GM18907 (cell line): ENCODE results near the gene MACROD2.

ENCODE experiments used
- ATAC-seq: cut with Tn5 transposase; IDR thresholded peaks from one replicate; pipeline ENCODE4 v1.9.1; 2021; ENCODE audit warnings: mild to moderate bottlenecking, moderate library complexity; ENCODE audit not compliant: unreplicated experiment

The MACROD2 gene

DNA sequence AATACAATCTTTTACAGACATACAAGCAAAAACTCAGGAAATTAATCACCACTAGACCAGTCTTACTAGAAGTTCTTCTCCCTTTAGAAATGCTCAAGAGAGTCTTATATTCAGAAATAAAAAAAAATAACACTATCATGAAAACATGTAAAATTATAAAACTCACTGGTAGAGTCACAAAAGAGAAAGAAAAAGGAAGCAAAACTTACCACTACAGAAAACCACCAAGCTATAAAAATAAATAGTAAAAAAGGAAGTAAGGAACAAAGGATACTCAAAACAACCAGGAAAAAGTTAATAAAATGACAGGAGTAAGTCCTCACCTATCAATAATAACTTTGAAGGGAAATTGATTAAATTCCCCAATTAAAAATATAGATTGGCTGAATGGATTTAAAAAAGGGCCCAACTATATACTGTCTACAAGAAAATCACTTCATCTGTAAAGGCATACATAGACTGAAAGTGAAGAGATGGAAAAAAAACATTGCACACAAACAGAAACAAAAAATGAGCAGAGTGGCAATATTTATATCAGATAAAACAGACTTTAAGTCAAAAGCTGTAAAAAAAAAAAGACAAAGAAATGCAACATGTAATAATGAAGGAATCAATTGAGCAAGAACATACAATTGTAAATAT lies 2088.4 kb downstream of the MACROD2 start:
- ATAC-seq, result no peak

- no peak for ATAC-seq
These were observed 2099.9 kb downstream of the MACROD2 start for GRCh38 chr20:16095226-16095625.

GRCh38 chr20:16096756-16097326 lies 2101.5 kb downstream of the MACROD2 start:
- ATAC-seq, result no peak

DNA sequence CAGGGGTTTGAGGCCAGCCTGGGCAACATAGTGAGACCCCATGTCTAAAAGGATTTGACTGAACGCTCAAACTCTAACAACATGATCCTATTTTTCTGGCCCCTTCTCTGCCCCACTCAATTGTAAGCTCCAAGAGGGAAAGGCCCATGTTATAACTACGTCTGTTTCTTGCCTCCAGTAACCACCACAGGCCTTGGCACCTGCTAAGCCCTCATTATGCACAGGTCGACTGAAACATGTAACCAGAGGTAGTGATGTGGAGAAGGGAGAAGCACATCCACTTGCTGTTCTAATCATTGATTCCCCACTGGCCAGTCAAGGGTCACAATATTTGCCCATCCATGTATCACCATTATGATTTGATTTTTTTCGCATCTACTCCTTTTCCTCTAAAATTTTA lies 2102.5 kb downstream of the MACROD2 start:
- ATAC-seq, result no peak

DNA sequence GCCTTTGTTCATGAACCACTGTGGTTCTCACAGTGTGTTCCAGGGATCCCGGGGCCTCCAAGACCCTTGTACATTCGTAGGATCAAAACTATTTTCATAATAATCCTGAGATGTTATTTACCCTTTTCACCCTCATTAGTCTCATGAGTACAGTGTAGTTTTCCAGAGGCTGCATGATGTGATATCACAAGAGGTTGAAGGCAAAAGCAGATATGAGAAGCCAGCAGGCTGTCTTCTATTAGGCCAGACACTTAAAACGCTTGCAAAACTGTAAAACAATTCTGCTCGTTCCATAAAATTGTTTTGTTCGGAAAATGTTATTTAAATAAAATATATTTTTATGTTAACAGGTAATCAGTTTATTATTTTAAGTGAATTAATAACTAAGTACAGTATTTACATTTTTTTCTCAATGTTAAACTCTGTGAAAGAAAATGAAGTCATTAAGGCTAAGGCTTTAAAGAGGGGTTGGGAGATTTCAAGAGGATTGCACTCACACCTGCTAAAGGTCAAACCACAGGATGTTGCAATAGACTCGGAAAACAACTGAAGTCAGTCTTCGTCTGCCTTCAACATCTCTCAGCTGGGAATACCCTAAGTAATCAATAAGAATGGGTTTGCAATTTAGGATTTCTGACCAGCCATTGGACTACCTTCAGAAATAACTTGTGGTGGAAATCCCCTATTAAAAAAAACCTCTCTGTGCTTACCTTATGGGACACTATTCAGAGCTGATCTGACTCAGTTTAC lies 2103.7 kb downstream of the MACROD2 start:
- ATAC-seq, result no peak

GRCh38 chr20:16100111-16100510 lies 2104.8 kb downstream of the MACROD2 start:
- ATAC-seq, result no peak

- ATAC-seq, result no peak
These were observed 2105.5 kb downstream of the MACROD2 start for GRCh38 chr20:16100767-16101166.
